GM04504 (cell line): ENCODE data around the gene CFAP210.

ENCODE experiments used
- DNase-seq: peaks from one replicate; pipeline ENCODE4 v3.0.0-alpha.2; 2012; ENCODE audit warnings: low read depth

The CFAP210 gene

GRCh38 chr2:169672406-169672805 is 21.8 kb downstream of the CFAP210 start:
- no peak for DNase-seq

- DNase-seq: no peak
These were observed 23.3 kb downstream of the CFAP210 start for GRCh38 chr2:169670937-169671336.

GRCh38 chr2:169670215-169670651 is 24.0 kb downstream of the CFAP210 start:
- DNase-seq: peak; percentile 3

GRCh38 chr2:169667583-169667982 is 26.6 kb downstream of the CFAP210 start:
- DNase-seq: no peak

- DNase-seq: no peak
These were observed 29.0 kb downstream of the CFAP210 start for GRCh38 chr2:169664978-169665930.

GRCh38 chr2:169664600-169664977 is 29.6 kb downstream of the CFAP210 start:
- no peak for DNase-seq

- no peak for DNase-seq
These were observed 31.0 kb downstream of the CFAP210 start for GRCh38 chr2:169663247-169663646.

- no peak for DNase-seq
These were observed 31.5 kb downstream of the CFAP210 start for GRCh38 chr2:169662744-169663143.

GRCh38 chr2:169661265-169661664 is 32.9 kb downstream of the CFAP210 start:
- no peak for DNase-seq

- no peak for DNase-seq
These were observed 34.9 kb downstream of the CFAP210 start for GRCh38 chr2:169659320-169659719.

- no peak for DNase-seq
These were observed 35.3 kb downstream of the CFAP210 start for GRCh38 chr2:169658877-169659276.

GRCh38 chr2:169656164-169656563 is 38.0 kb downstream of the CFAP210 start:
- no peak for DNase-seq

GRCh38 chr2:169653636-169654035 is 40.6 kb downstream of the CFAP210 start:
- no peak for DNase-seq

GRCh38 chr2:169649278-169649677 is 44.9 kb downstream of the CFAP210 start:
- no peak for DNase-seq

GRCh38 chr2:169647496-169647895 is 46.7 kb downstream of the CFAP210 start:
- DNase-seq: no peak

GRCh38 chr2:169644173-169644572 is 50.0 kb downstream of the CFAP210 start:
- no peak for DNase-seq

- no peak for DNase-seq
These were observed 52.7 kb downstream of the CFAP210 start for GRCh38 chr2:169641464-169641863.

- no peak for DNase-seq
These were observed 54.1 kb downstream of the CFAP210 start for GRCh38 chr2:169640104-169640503.

GRCh38 chr2:169637620-169638019 is 56.6 kb downstream of the CFAP210 start:
- peak; percentile 26 for DNase-seq

GRCh38 chr2:169636440-169637097 is 57.6 kb downstream of the CFAP210 start:
- no peak for DNase-seq

GRCh38 chr2:169625781-169626180 is 68.4 kb downstream of the CFAP210 start:
- no peak for DNase-seq

GRCh38 chr2:169623235-169623634 is 71.0 kb downstream of the CFAP210 start:
- DNase-seq: no peak

GRCh38 chr2:169620509-169620908 is 73.7 kb downstream of the CFAP210 start:
- DNase-seq: no peak
